ENCODE measurements around the gene ERC1. TPM values are rescaled to one million over a fixed set of nuclear protein-coding genes. Genes with fewer than 3 reads are reported as not detected.

Gene ERC1
- total and polyA plus RNA-seq, 2 donors (not counting 3 experiments of a cell fraction or from before 2014, with no cell fraction given): 11.7 to 66.1 TPM

- no peak overlapping the region for H3K4me3 ChIP-seq (replicated peaks in 1 of 3; ENCODE audit: insufficient read depth in 1 of 3, low read depth in 1 of 3, low read length in 3 of 3)
- BruUV-seq (replicated peaks): no TSS peak
- ChIA-PET CTCF (interaction anchor here (0.7 to 4.6 kb wide), 4 partner anchors 9 to 489 kb away, joined by 3 to 36 read pairs (median 9); partner anchors contain the start of gene RAD52), POLR2A (no interaction called here)
- H3K79me2 ChIP-seq (ENCODE audit: control insufficient read depth, insufficient read depth, low read length): peaks cover 4% of the 10 kb centered on the region
- TF ChIP-seq EZH2 (IDR thresholded peaks at IDR 0.05; ENCODE audit: borderline replicate concordance, low read depth, low read length, severe bottlenecking) (no peak), MAX (IDR thresholded peaks at IDR 0.05; ENCODE audit: insufficient read depth, insufficient read length) (no peak), CTCF (IDR thresholded peaks at IDR 0.05; ENCODE audit: extremely low read depth in 1 of 2, insufficient read depth in 1 of 2, low read depth in 1 of 2, low read length in 2 of 2) (no peak), POLR2AphosphoS5 (IDR thresholded peaks at IDR 0.05; ENCODE audit: insufficient read depth, low read depth, low read length) (no peak), GATA2 (IDR thresholded peaks at IDR 0.05; ENCODE audit: insufficient read depth, insufficient read length, low read depth, low read length) (no peak), MYC (IDR thresholded peaks at IDR 0.05; ENCODE audit: low read depth, low read length) (no peak), JUN (IDR thresholded peaks at IDR 0.05; ENCODE audit: borderline replicate concordance, insufficient read depth, insufficient read length, low read depth) (no peak), POLR2A (IDR thresholded peaks at IDR 0.05; ENCODE audit: low read depth, low read length) (no peak), FOS (IDR thresholded peaks at IDR 0.05; ENCODE audit: borderline replicate concordance, insufficient read depth, low read length) (no peak)
- H3K36me3 ChIP-seq (ENCODE audit: control insufficient read depth in 2 of 2, extremely low read depth in 1 of 2, insufficient read depth in 2 of 2, low read length in 2 of 2): no peaks in the 10 kb centered on the region
- H3K27ac ChIP-seq (ENCODE audit: insufficient read depth, low read depth, low read length): no peak overlapping the region
- H3K9me1 ChIP-seq (replicated peaks; ENCODE audit: control insufficient read depth, extremely low read depth, insufficient read depth, low read length): no peaks in the 10 kb centered on the region
- H2AFZ ChIP-seq (ENCODE audit: low read depth, low read length): no peak overlapping the region
- dilution Hi-C loops (cut with MboI; ENCODE audit: extremely low pct_ligation_motif_present, low sequenced_read_pairs): no loop called here
- H3K27me3 ChIP-seq (ENCODE audit: control insufficient read depth in 2 of 2, insufficient read depth in 2 of 2, low read length in 2 of 2): no peaks in the 10 kb centered on the region
- DNase-seq (ENCODE audit: low read depth, low spot score) (no peak), FAIRE-seq (no peak)
- peaks cover 4% of the 10 kb centered on the region for H4K20me1 ChIP-seq (replicated peaks; ENCODE audit: control insufficient read depth, extremely low read depth, insufficient read depth, low read length)
- H3K9me3 ChIP-seq (replicated peaks; ENCODE audit: control insufficient read depth, insufficient read depth, low read length): no peaks in the 10 kb centered on the region
- no peaks in the 10 kb centered on the region for H3K4me1 ChIP-seq (ENCODE audit: control insufficient read depth, extremely low read depth, insufficient read depth, low read length)
- H3K9ac ChIP-seq (replicated peaks; ENCODE audit: extremely low read depth, insufficient read depth, low read length): no peak overlapping the region
- no peak overlapping the region for H3K4me2 ChIP-seq (ENCODE audit: insufficient read depth, low read length)
- intact Hi-C loops (cut with micrococcal nuclease): loop anchor here (5.0 kb wide), 6 partner anchors 102 to 522 kb away; partner anchors contain the start of gene ERC1
Observed at GRCh38 chr12:1094714-1095113, 103.7 kb downstream of the ERC1 start.
